ENCODE results near the gene AIRE.
"Not testable (repeated sequence)": the region's sequence is repeated elsewhere in the genome, so short reads cannot be mapped to it uniquely, and the experiment has no call there.

DNA sequence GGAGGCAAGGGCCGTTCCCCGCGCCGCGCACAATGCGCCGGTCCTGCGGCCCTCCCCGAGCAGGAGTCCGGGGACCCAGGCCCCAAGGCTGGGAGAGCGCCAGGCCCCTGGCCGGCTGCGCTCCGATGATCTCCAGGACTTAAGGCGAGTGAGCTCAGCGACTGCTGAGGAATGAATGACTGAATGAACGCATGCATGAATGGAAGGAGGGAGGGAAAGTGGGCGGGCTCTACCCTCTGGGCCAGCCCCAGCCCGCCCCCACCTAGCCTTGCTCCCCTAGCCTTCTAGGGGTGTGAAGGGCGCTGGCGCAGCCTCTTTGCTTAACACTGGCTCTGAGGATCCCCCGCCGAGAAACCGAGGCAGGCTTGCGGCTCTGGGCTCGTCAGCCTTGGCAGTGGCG lies 44.4 kb upstream of the AIRE start:
- not testable (repeated sequence) for TF ChIP-seq TAF1 (IDR thresholded peaks at IDR 0.05; ENCODE audit: low read depth, low read length); POLR2AphosphoS5 (IDR thresholded peaks at IDR 0.05; ENCODE audit: low read depth, low read length); POLR2A (IDR thresholded peaks at IDR 0.05; ENCODE audit: low read depth, low read length); SPI1 (IDR thresholded peaks at IDR 0.05; ENCODE audit: low read depth, low read length); PAX5 (IDR thresholded peaks at IDR 0.05; ENCODE audit: insufficient read depth, low read length, severe bottlenecking)

Data from GM12891 (cell line).